Measurements from ENCODE around the gene MXI1. TPM values are rescaled to one million over a fixed set of nuclear protein-coding genes. Genes with fewer than 3 reads are reported as not detected.

The MXI1 gene
- total and polyA plus RNA-seq, 2 experiments from 2014 or later: 5.1 to 8.5 TPM

GRCh38 chr10:110172155-110172554, 35.2 kb upstream of the MXI1 start:
- H3K36me3 Mint-ChIP-seq (ENCODE audit: low read depth): no peaks in the 10 kb centered on the region
- Histone ChIP-seq H2AFZ (no peak overlapping the region), H3K4me2 (no peak overlapping the region), H3K27me3 (ENCODE audit: insufficient read depth) (peaks cover 94% of the 10 kb centered on the region), H3K4me3 (no peak overlapping the region), H4K20me1 (replicated peaks; ENCODE audit: insufficient read depth) (peaks cover 18% of the 10 kb centered on the region; the same call in 1 of the 2 replicates), H3K36me3 (ENCODE audit: insufficient read depth) (no peaks in the 10 kb centered on the region), H3K9me2 (ENCODE audit: insufficient read depth) (no peaks in the 10 kb centered on the region), H3F3A (replicated peaks; ENCODE audit: low read depth) (peaks cover 13% of the 10 kb centered on the region; the same call in 1 of the 2 replicates), H3K27ac (ENCODE audit: low read depth) (no peak overlapping the region), H3K4me1 (ENCODE audit: insufficient read depth) (peaks cover 56% of the 10 kb centered on the region), H3K79me2 (replicated peaks; ENCODE audit: insufficient read depth) (no peaks in the 10 kb centered on the region)
- H3K4me1 Mint-ChIP-seq: peaks cover 69% of the 10 kb centered on the region
- H3K27ac Mint-ChIP-seq: no peak overlapping the region
- H3K9me3 Mint-ChIP-seq: no peaks in the 10 kb centered on the region
- TF ChIP-seq REST (IDR thresholded peaks at IDR 0.05; ENCODE audit: unreplicated experiment): no peak
- TF ChIP-seq ZNF331 (CRISPR knock-in tag; IDR thresholded peaks at IDR 0.05; ENCODE audit: low read depth): no peak
- no peak for TF ChIP-seq POLR2AphosphoS5 (IDR thresholded peaks at IDR 0.05; ENCODE audit: low read depth)
- TF ChIP-seq EZH2phosphoT487 (IDR thresholded peaks at IDR 0.05; ENCODE audit: unreplicated experiment): no peak
- TF ChIP-seq STAT1 (IDR thresholded peaks at IDR 0.05; ENCODE audit: unreplicated experiment): no peak
- no peak for TF ChIP-seq ETS1 (IDR thresholded peaks at IDR 0.05)
- no peak for TF ChIP-seq JUNB (IDR thresholded peaks at IDR 0.05; ENCODE audit: unreplicated experiment)
- TF ChIP-seq CREB1 (CRISPR knock-in tag; IDR thresholded peaks at IDR 0.05; ENCODE audit: low read depth): no peak
- ATAC-seq (no peak), DNase-seq (ENCODE audit: low spot score) (no peak)
- no peak overlapping the region for H3K4me3 Mint-ChIP-seq
- peaks cover 92% of the 10 kb centered on the region for H3K27me3 Mint-ChIP-seq (ENCODE audit: insufficient read depth, low read depth, poor library complexity)

DNA sequence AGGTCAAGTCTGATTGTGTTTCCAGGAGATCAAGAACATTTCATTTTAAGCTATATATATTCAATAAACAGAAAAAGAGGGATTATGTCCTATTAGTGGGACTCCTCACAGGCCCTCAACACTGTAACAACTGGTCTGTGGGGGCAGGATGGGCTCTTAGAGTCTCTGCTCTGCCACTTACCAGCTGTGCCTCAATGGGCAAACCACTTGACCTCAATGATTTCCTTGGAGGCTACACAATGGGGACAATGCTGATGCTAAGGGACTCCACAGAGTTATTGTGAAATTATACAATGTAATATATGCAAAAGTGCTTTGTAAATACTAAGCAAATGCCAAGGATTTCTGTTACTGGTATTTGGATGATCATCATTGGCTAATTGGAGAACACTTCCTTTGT, 33.2 kb upstream of the MXI1 start:
- Histone ChIP-seq H3K79me2 (replicated peaks; ENCODE audit: insufficient read depth) (no peaks in the 10 kb centered on the region), H3K4me2 (peak overlapping the region; percentile 56), H3F3A (replicated peaks; ENCODE audit: low read depth) (peaks cover 16% of the 10 kb centered on the region; the same call in 1 of the 2 replicates), H3K9me2 (ENCODE audit: insufficient read depth) (no peaks in the 10 kb centered on the region), H4K20me1 (replicated peaks; ENCODE audit: insufficient read depth) (peaks cover 8% of the 10 kb centered on the region; the same call in 1 of the 2 replicates), H3K27ac (ENCODE audit: low read depth) (no peak overlapping the region), H3K27me3 (ENCODE audit: insufficient read depth) (peaks cover 86% of the 10 kb centered on the region), H3K4me3 (no peak overlapping the region), H3K36me3 (ENCODE audit: insufficient read depth) (no peaks in the 10 kb centered on the region), H3K4me1 (ENCODE audit: insufficient read depth) (peaks cover 50% of the 10 kb centered on the region), H2AFZ (no peak overlapping the region)
- ATAC-seq (peak; percentile 17), DNase-seq (ENCODE audit: low spot score) (no peak)
- peaks cover 2% of the 10 kb centered on the region; the same call in 1 of the 3 replicates for H3K9me3 Mint-ChIP-seq
- H3K27me3 Mint-ChIP-seq (ENCODE audit: insufficient read depth, low read depth, poor library complexity): peaks cover 83% of the 10 kb centered on the region
- no peaks in the 10 kb centered on the region for H3K36me3 Mint-ChIP-seq (ENCODE audit: low read depth)
- no peak overlapping the region for H3K4me3 Mint-ChIP-seq
- H3K4me1 Mint-ChIP-seq: peaks cover 60% of the 10 kb centered on the region
- no peak overlapping the region for H3K27ac Mint-ChIP-seq
- TF ChIP-seq EZH2 (IDR thresholded peaks at IDR 0.05; ENCODE audit: low read depth, unreplicated experiment): no peak
- TF ChIP-seq ZNF114 (CRISPR knock-in tag; IDR thresholded peaks at IDR 0.05): no peak
- no peak for TF ChIP-seq POLR2AphosphoS5 (IDR thresholded peaks at IDR 0.05; ENCODE audit: low read depth)
- TF ChIP-seq JUNB (IDR thresholded peaks at IDR 0.05; ENCODE audit: unreplicated experiment): no peak
- TF ChIP-seq ETS1 (IDR thresholded peaks at IDR 0.05): no peak
- TF ChIP-seq, protein P1, sequence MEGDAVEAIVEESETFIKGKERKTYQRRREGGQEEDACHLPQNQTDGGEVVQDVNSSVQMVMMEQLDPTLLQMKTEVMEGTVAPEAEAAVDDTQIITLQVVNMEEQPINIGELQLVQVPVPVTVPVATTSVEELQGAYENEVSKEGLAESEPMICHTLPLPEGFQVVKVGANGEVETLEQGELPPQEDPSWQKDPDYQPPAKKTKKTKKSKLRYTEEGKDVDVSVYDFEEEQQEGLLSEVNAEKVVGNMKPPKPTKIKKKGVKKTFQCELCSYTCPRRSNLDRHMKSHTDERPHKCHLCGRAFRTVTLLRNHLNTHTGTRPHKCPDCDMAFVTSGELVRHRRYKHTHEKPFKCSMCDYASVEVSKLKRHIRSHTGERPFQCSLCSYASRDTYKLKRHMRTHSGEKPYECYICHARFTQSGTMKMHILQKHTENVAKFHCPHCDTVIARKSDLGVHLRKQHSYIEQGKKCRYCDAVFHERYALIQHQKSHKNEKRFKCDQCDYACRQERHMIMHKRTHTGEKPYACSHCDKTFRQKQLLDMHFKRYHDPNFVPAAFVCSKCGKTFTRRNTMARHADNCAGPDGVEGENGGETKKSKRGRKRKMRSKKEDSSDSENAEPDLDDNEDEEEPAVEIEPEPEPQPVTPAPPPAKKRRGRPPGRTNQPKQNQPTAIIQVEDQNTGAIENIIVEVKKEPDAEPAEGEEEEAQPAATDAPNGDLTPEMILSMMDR (conservative IDR thresholded peaks at IDR 0.05; ENCODE audit: low read depth in 2 of 2): no peak
- no peak for TF ChIP-seq NANOG (IDR thresholded peaks at IDR 0.05; ENCODE audit: borderline replicate concordance)

All from GM23338 (cell line).